H1 (cell line): Measurements from ENCODE around the gene AMPD3. TPM values are rescaled to one million over a fixed set of nuclear protein-coding genes. Genes with fewer than 3 reads are reported as not detected.

Experiments used
- CTCF ChIA-PET: fragments of 300-600 bp; sonication (Branson Sonifier 250); formaldehyde crosslinking; loops from one replicate; lab custom pipeline; 2021; ENCODE audit not compliant: partially characterized antibody; lab: Charles Lee
- POLR2A ChIA-PET: fragments of 300-600 bp; sonication (Branson Sonifier 250); formaldehyde crosslinking; loops from one replicate; lab custom pipeline; 2021; ENCODE audit warnings: inconsistent platforms; ENCODE audit not compliant: partially characterized antibody; lab: Charles Lee
- DNase-seq, 2 experiments: peaks; one replicate each; pipeline versions ENCODE4 v3.0.0 to v3.0.0-alpha.2; 2010 to 2022; ENCODE audit warnings: low spot score in 2 of 2, low read depth in 1 of 2, mixed read lengths in 1 of 2
- FAIRE-seq: peaks from 2 replicates; lab custom pipeline; 2011; peaks lifted over from hg19 to GRCh38; lab: Jason Lieb, UNC
- H2AFZ ChIP-seq: 2 replicates; pipeline ENCODE4 v1.8.1; 2012; ENCODE audit warnings: low read length, inconsistent platforms
- H2AK5ac ChIP-seq: 2 replicates; pipeline ENCODE4 v1.6.1; 2013; ENCODE audit warnings: low read depth, low read length
- H2BK120ac ChIP-seq: replicated peaks from 2 replicates; pipeline ENCODE3; 2013; ENCODE audit warnings: low read depth, low read length, inconsistent platforms
- H2BK12ac ChIP-seq: 2 replicates; pipeline ENCODE4 v1.6.1; 2013; ENCODE audit warnings: low read depth, low read length
- H2BK15ac ChIP-seq: 2 replicates; pipeline ENCODE4 v1.6.1; 2013; ENCODE audit warnings: low read length
- H2BK20ac ChIP-seq: 2 replicates; pipeline ENCODE4 v1.6.1; 2013; ENCODE audit warnings: low read length
- H2BK5ac ChIP-seq: 2 replicates; pipeline ENCODE4 v1.6.1; 2013; ENCODE audit warnings: low read depth, low read length
- H3K14ac ChIP-seq: 2 replicates; pipeline ENCODE4 v1.6.1; 2013; ENCODE audit warnings: inconsistent platforms; ENCODE audit not compliant: insufficient read length
- H3K18ac ChIP-seq: 2 replicates; pipeline ENCODE4 v1.6.1; 2013; ENCODE audit warnings: low read length; ENCODE audit errors: extremely low read depth
- H3K23ac ChIP-seq: 2 replicates; pipeline ENCODE4 v1.6.1; 2013; ENCODE audit warnings: inconsistent platforms; ENCODE audit not compliant: insufficient read length
- H3K23me2 ChIP-seq: 2 replicates; pipeline ENCODE4 v1.6.1; 2013; ENCODE audit warnings: low read depth, low read length
- H3K27ac ChIP-seq: 2 replicates; pipeline ENCODE4 v1.6.1; 2011; ENCODE audit warnings: low read depth, low read length, inconsistent platforms
- H3K27me3 ChIP-seq, 4 experiments: replicated peaks in 1 of 4; 1 replicate in 1 of 4; 2 replicates in 3 of 4; pipeline versions ENCODE4 v1.6.1 to v1.8.1; 2011 to 2013; ENCODE audit warnings: low read length in 3 of 4, mild to moderate bottlenecking in 3 of 4, inconsistent platforms in 2 of 4, mixed read lengths in 2 of 4, moderate library complexity in 1 of 4; ENCODE audit not compliant: control insufficient read depth in 3 of 4, insufficient read depth in 3 of 4; ENCODE audit errors: extremely low read depth in 1 of 4
- H3K36me3 ChIP-seq, 4 experiments: 2 replicates each; pipeline versions ENCODE4 v1.6.1 to v1.8.1; 2011 to 2013; ENCODE audit warnings: mild to moderate bottlenecking in 4 of 4, low read length in 3 of 4, moderate library complexity in 2 of 4, control low read depth in 1 of 4, inconsistent platforms in 1 of 4; ENCODE audit not compliant: insufficient read depth in 4 of 4, control insufficient read depth in 2 of 4
- H3K4ac ChIP-seq: replicated peaks from 2 replicates; pipeline ENCODE3; 2013; ENCODE audit warnings: low read length, low read depth, mixed read lengths, inconsistent platforms; ENCODE audit not compliant: insufficient read length
- H3K4me1 ChIP-seq, 4 experiments: replicated peaks in 1 of 4; 1 replicate in 1 of 4; 2 replicates in 3 of 4; pipeline versions ENCODE4 v1.6.1 to v1.8.1; 2011 to 2013; ENCODE audit warnings: low read length in 3 of 4, inconsistent platforms in 2 of 4, mixed read lengths in 1 of 4; ENCODE audit not compliant: insufficient read depth in 4 of 4, control insufficient read depth in 3 of 4
- H3K4me2 ChIP-seq, 2 experiments: 2 replicates each; pipeline versions ENCODE4 v1.6.1 to v1.8.1; 2011 to 2013; ENCODE audit warnings: low read depth in 2 of 2, low read length in 2 of 2, control low read depth in 1 of 2, inconsistent platforms in 1 of 2, mild to moderate bottlenecking in 1 of 2; ENCODE audit not compliant: insufficient read depth in 1 of 2
- H3K4me3 ChIP-seq, 4 experiments: fragments of 200-600, 300-600 bp in 1 of 4; sonication (generic), shearing (Covaris generic), sonication (Bioruptor Twin) in 1 of 4; 2 replicates each; pipeline versions ENCODE4 v1.5.1 to v1.8.1; 2011 to 2016; ENCODE audit warnings: low read length in 4 of 4, low read depth in 3 of 4, control low read depth in 2 of 4, inconsistent platforms in 2 of 4, mild to moderate bottlenecking in 2 of 4, mixed read lengths in 1 of 4, moderate library complexity in 1 of 4; ENCODE audit not compliant: insufficient read depth in 2 of 4; ENCODE audit errors: extremely low read depth in 1 of 4
- H3K56ac ChIP-seq: replicated peaks from 2 replicates; pipeline ENCODE3; 2013; ENCODE audit warnings: low read depth, mild to moderate bottlenecking, mixed read lengths, low read length, inconsistent platforms; ENCODE audit not compliant: insufficient read length
- H3K79me1 ChIP-seq: 2 replicates; pipeline ENCODE4 v1.6.1; 2013; ENCODE audit warnings: low read depth, low read length, control low read depth
- H3K79me2 ChIP-seq, 2 experiments: 2 replicates each; pipeline versions ENCODE4 v1.6.1 to v1.8.1; 2012 to 2013; ENCODE audit warnings: low read length in 2 of 2, mild to moderate bottlenecking in 2 of 2, inconsistent platforms in 1 of 2; ENCODE audit not compliant: insufficient read depth in 2 of 2, control insufficient read depth in 1 of 2
- H3K9ac ChIP-seq, 4 experiments: replicated peaks in 1 of 4; 1 replicate in 1 of 4; 2 replicates in 3 of 4; pipeline versions ENCODE4 v1.6.1 to v1.8.1; 2011 to 2013; ENCODE audit warnings: low read depth in 3 of 4, low read length in 3 of 4, control low read depth in 2 of 4, mild to moderate bottlenecking in 2 of 4, moderate library complexity in 2 of 4, inconsistent platforms in 1 of 4; ENCODE audit errors: extremely low read depth in 1 of 4
- H3K9me3 ChIP-seq, 2 experiments: 2 replicates each; pipeline versions ENCODE4 v1.6.1 to v1.8.1; 2012 to 2013; ENCODE audit warnings: mild to moderate bottlenecking in 2 of 2, moderate library complexity in 2 of 2, control low read depth in 1 of 2, inconsistent platforms in 1 of 2, low read depth in 1 of 2, low read length in 1 of 2, mixed read lengths in 1 of 2; ENCODE audit not compliant: insufficient read depth in 2 of 2
- H4K20me1 ChIP-seq, 2 experiments: replicated peaks in 1 of 2; 2 replicates each; pipeline versions ENCODE3 to v1.8.1; 2011 to 2013; ENCODE audit warnings: inconsistent platforms in 2 of 2, low read length in 2 of 2, mild to moderate bottlenecking in 1 of 2; ENCODE audit not compliant: insufficient read depth in 2 of 2, control insufficient read depth in 1 of 2
- H4K5ac ChIP-seq: 2 replicates; pipeline ENCODE4 v1.6.1; 2013; ENCODE audit warnings: low read length, low read depth, mixed read lengths, inconsistent platforms; ENCODE audit not compliant: insufficient read length
- H4K8ac ChIP-seq: 2 replicates; pipeline ENCODE4 v1.8.0; 2013; ENCODE audit warnings: mild to moderate bottlenecking, moderate library complexity, low read length, inconsistent platforms; ENCODE audit not compliant: insufficient read depth; ENCODE audit errors: extremely low read depth
- H4K91ac ChIP-seq: replicated peaks from 2 replicates; pipeline ENCODE3; 2013; ENCODE audit warnings: low read length, mixed read lengths, inconsistent platforms; ENCODE audit not compliant: insufficient read length
- CBX5 ChIP-seq: fragments of 300-800, 300-1000 bp; sonication (generic); IDR thresholded peaks from 2 replicates; pipeline ENCODE4 v1.7.1; 2016; ENCODE audit warnings: antibody characterized with exemption, low read length, low read depth
- JUND ChIP-seq: IDR thresholded peaks from 2 replicates; pipeline ENCODE4 v1.6.1; 2011; ENCODE audit warnings: mild to moderate bottlenecking, improper control_type of control experiment, low read length
- PHF8 ChIP-seq: fragments of 200-600 bp; sonication (generic); conservative IDR thresholded peaks from 2 replicates; pipeline ENCODE4 v1.7.1; 2012; ENCODE audit warnings: low read depth, mild to moderate bottlenecking, inconsistent platforms, low read length, moderate library complexity
- TBP ChIP-seq: IDR thresholded peaks from 2 replicates; pipeline ENCODE4 v1.6.1; 2011; ENCODE audit warnings: low read depth, low read length, improper control_type of control experiment
- WGBS, 2 experiments: shearing (Covaris generic) in 1 of 2; methylation state at CpG; one replicate each; pipeline versions ENCODE4 v1.1.6 to v1.1.7; 2013 to 2015; ENCODE audit warnings: low lambda C conversion rate in 2 of 2, mixed read lengths in 2 of 2, inconsistent platforms in 1 of 2, low coverage in 1 of 2, missing lambda C conversion rate in 1 of 2; ENCODE audit not compliant: insufficient replicate concordance in 2 of 2, insufficient coverage in 1 of 2, insufficient read length in 1 of 2; ENCODE audit errors: extremely low coverage in 1 of 2, missing lambda C conversion rate in 1 of 2; 5-methylcytosine and 5-hydroxymethylcytosine counted together
- polyA plus RNA-seq, 7 experiments: library from polyadenylated mRNA; depleted of rRNA in 3 of 7; stranded (reverse) in 5 of 7; unstranded in 2 of 7; fragments of >200 nt in 5 of 7; fragments of 200-250 nt in 2 of 7; gene quantifications; 1 replicate in 5 of 7; 2 replicates in 1 of 7; 4 replicates in 1 of 7; pipeline versions ENCODE4 v1.2.1 to v1.2.3, GENCODE V29; 2011 to 2013; ENCODE audit warnings: missing spikeins in 2 of 7, mixed read lengths in 2 of 7
- total RNA-seq: library from RNA; stranded (reverse); fragmentation: NEBNext Ultra II Directional; extraction: Animal tissue kit (Norgen Biotek cat#: 25700); gene quantifications from 2 replicates; pipeline ENCODE4 v1.2.1, GENCODE V29; 2021

Gene AMPD3
- total and polyA plus RNA-seq, 2 of the 8 experiments (the other 6 are each of a cell fraction or from before 2014, with no cell fraction given) = 4.0 to 6.3 TPM

DNA sequence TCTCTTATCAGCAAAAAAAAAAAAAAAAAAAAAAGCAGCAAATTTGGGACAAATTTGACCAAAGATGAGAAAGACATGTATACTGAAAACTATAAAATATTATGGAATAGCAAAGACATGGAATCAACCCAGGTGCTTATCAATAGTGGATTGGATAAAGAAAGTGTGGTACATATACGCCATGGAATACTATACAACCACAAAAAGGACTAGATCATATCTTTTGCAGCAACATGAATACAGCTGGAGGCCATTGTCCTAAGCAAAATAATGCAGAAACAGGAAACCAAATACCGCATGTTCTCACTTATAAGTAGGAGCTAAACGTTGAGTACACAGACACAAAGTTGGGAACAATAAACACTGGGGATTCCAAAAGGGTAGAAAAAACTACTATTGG is 87.7 kb downstream of the AMPD3 start:
- Histone ChIP-seq H3K14ac (no peak overlapping the region), H2AK5ac (no peak overlapping the region), H3K18ac (no peak overlapping the region), H3K27me3 (no peaks in the 10 kb centered on the region), H3K4me3 (no peak overlapping the region), H4K8ac (no peak overlapping the region), H2BK20ac (no peak overlapping the region), H2BK12ac (no peak overlapping the region), H2AFZ (no peak overlapping the region), H3K23me2 (peaks cover 4% of the 10 kb centered on the region; the same call in 1 of the 2 replicates), H4K20me1 (no peaks in the 10 kb centered on the region), H3K4me2 (no peak overlapping the region), H4K91ac (no peak overlapping the region), H3K79me2 (no peaks in the 10 kb centered on the region), H2BK5ac (no peak overlapping the region), H3K56ac (no peak overlapping the region), H3K9ac (no peak overlapping the region), H2BK15ac (no peak overlapping the region), H3K36me3 (no peaks in the 10 kb centered on the region), H4K5ac (no peak overlapping the region), H3K4me1 (peaks cover 0 to 6% (median 0%) of the 10 kb centered on the region in 4 experiments; a peak in 2 of 7 replicates), H3K4ac (no peak overlapping the region), H3K23ac (no peak overlapping the region), H2BK120ac (no peak overlapping the region), H3K27ac (no peak overlapping the region), H3K79me1 (no peaks in the 10 kb centered on the region), H3K9me3 (no peaks in the 10 kb centered on the region)
- FAIRE-seq = no peak
- CTCF ChIA-PET = interaction anchor here (1.4 to 3.2 kb wide), 5 partner anchors 10 to 184 kb away, joined by 3 to 26 read pairs (median 6); no protein-coding TSS in a partner anchor
- POLR2A ChIA-PET = interaction anchor here (1.0 kb wide), 1 partner anchor 267 kb away, joined by 3 read pairs; no protein-coding TSS in a partner anchor
- WGBS, 2 experiments = 95% methylated on average over 3 of the region's 3 CpGs; no CpG with 5 or more reads in 1 of the 2 experiments
- DNase-seq = no peak
- TF ChIP-seq CBX5 (no peak), JUND (no peak), PHF8 (no peak), TBP (no peak)
